Body of pancreas (tissue), 4 donors: Measurements from ENCODE around the gene ARHGEF28.

Source experiments
- POLR2A ChIP-seq, 3 donors: fragments of 450-650 bp; IDR thresholded peaks; one replicate each; pipeline ENCODE4 v1.6.1; 2016; ENCODE audit warnings: antibody characterized with exemption in 3 of 3, mild to moderate bottlenecking in 2 of 3
- TF ChIP-seq, protein P1 (sequence below), 7 experiments: fragments of 450-650 bp in 4 of 7; fragments of 200-600 bp in 3 of 7; sonication (generic) in 3 of 7; IDR thresholded peaks; one replicate each; pipeline ENCODE4 v1.5.1; 2016 to 2019; ENCODE audit warnings: antibody characterized with exemption in 7 of 7

DNA sequence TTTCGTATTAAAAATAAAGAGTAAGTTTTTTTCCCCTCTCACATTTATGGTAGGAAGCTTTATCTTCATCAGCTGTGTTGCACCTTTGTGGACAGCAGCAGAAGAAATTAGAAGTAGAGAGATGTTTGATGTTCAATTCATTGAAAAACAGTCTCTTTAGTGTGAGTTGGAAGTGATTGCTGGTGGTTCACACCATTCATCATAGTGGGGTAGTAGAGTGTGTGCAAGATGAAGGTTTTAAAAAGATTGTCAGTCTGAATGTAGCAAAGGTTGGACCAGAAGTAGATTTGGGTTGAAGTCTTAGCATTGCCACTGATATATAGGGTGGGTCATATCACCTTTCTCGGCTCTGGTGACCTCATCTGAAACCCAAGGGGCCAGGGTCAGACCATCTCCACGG, 10.4 kb downstream of the ARHGEF28 start:
- TF ChIP-seq, protein P1, sequence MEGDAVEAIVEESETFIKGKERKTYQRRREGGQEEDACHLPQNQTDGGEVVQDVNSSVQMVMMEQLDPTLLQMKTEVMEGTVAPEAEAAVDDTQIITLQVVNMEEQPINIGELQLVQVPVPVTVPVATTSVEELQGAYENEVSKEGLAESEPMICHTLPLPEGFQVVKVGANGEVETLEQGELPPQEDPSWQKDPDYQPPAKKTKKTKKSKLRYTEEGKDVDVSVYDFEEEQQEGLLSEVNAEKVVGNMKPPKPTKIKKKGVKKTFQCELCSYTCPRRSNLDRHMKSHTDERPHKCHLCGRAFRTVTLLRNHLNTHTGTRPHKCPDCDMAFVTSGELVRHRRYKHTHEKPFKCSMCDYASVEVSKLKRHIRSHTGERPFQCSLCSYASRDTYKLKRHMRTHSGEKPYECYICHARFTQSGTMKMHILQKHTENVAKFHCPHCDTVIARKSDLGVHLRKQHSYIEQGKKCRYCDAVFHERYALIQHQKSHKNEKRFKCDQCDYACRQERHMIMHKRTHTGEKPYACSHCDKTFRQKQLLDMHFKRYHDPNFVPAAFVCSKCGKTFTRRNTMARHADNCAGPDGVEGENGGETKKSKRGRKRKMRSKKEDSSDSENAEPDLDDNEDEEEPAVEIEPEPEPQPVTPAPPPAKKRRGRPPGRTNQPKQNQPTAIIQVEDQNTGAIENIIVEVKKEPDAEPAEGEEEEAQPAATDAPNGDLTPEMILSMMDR (IDR thresholded peaks at IDR 0.05), result no peak
- no peak for TF ChIP-seq POLR2A (IDR thresholded peaks at IDR 0.05)
